OCI-LY3 (cell line): ENCODE results near the gene CPAMD8.

Experiments
- CTCF ChIP-seq: fragments of 200-600, 300-600 bp; sonication (generic); IDR thresholded peaks from 2 replicates; pipeline ENCODE4 v1.5.1; 2014; ENCODE audit warnings: antibody characterized with exemption, low read length, low read depth
- EZH2phosphoT487 ChIP-seq: fragments of 200-600 bp; shearing (Covaris generic); IDR thresholded peaks from 2 replicates; pipeline ENCODE4 v1.6.1; 2018; ENCODE audit warnings: antibody characterized with exemption, mixed run types, low read depth

- TF ChIP-seq CTCF (no peak), EZH2phosphoT487 (no peak)
Measured at GRCh38 chr19:17055636-17056035, 29.0 kb upstream of the CPAMD8 start.
